ENCODE measurements around the gene MSLN. TPM values are rescaled to one million over a fixed set of nuclear protein-coding genes. Genes with fewer than 3 reads are reported as not detected.

Gene MSLN
- total and polyA plus RNA-seq, 2 donors (not counting 3 experiments of a cell fraction or from before 2014, with no cell fraction given), result not detected

DNA sequence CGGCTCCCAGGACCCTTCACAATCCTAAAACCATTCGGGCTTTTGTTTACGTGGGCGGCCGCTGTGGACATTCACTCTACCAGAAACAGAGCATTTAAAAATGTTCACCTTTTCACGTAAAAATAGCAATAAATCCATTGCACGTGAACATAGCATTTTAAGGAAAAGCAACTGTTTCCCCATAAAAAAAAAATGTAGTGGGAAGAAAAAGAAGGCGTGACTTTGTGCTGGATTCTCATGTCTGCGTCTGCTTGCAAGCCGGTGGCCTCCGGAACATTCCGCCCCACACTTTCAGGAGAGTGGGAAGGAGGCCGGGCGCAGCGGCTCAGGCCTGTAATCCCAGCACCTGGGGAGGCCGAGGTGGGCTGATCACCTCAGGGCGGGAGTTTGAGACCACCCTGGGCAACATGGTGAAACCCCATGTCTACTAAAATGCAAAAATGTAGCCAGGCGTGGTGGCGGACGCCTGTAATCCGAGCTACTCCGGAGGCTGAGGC lies 53.4 kb downstream of the MSLN start:
- Histone ChIP-seq H3K36me3 (ENCODE audit: control insufficient read depth in 2 of 2, extremely low read depth in 1 of 2, insufficient read depth in 2 of 2, low read length in 2 of 2) (no peaks in the 10 kb centered on the region), H3K27me3 (ENCODE audit: control insufficient read depth in 2 of 2, insufficient read depth in 2 of 2, low read length in 2 of 2) (peaks cover 2 to 20% of the 10 kb centered on the region in 2 experiments), H3K79me2 (ENCODE audit: control insufficient read depth, insufficient read depth, low read length) (no peaks in the 10 kb centered on the region), H2AFZ (ENCODE audit: low read depth, low read length) (no peak overlapping the region), H4K20me1 (replicated peaks; ENCODE audit: control insufficient read depth, extremely low read depth, insufficient read depth, low read length) (no peaks in the 10 kb centered on the region), H3K9me1 (replicated peaks; ENCODE audit: control insufficient read depth, extremely low read depth, insufficient read depth, low read length) (no peaks in the 10 kb centered on the region), H3K4me3 (replicated peaks in 1 of 3; ENCODE audit: insufficient read depth in 1 of 3, low read depth in 1 of 3, low read length in 3 of 3) (no peak overlapping the region), H3K27ac (ENCODE audit: insufficient read depth, low read depth, low read length) (no peak overlapping the region), H3K4me2 (ENCODE audit: insufficient read depth, low read length) (no peak overlapping the region), H3K9me3 (replicated peaks; ENCODE audit: control insufficient read depth, insufficient read depth, low read length) (no peaks in the 10 kb centered on the region), H3K9ac (replicated peaks; ENCODE audit: extremely low read depth, insufficient read depth, low read length) (no peak overlapping the region), H3K4me1 (ENCODE audit: control insufficient read depth, extremely low read depth, insufficient read depth, low read length) (no peaks in the 10 kb centered on the region)
- FAIRE-seq, result no peak
- DNase-seq (ENCODE audit: low read depth, low spot score), result no peak
- dilution Hi-C loops (cut with MboI; ENCODE audit: extremely low pct_ligation_motif_present, low sequenced_read_pairs) (no loop called here), intact Hi-C loops (cut with micrococcal nuclease) (loop anchor here (1.0 to 2.0 kb wide), 2 partner anchors 241 to 289 kb away; no protein-coding TSS in a partner anchor)
- BruUV-seq (replicated peaks), result no TSS peak
- ChIA-PET CTCF (interaction anchor here (1.2 to 1.8 kb wide), 3 partner anchors 241 to 243 kb away, joined by 6 to 10 read pairs (median 6); no protein-coding TSS in a partner anchor), POLR2A (no interaction called here)
- TF ChIP-seq CTCF (IDR thresholded peaks at IDR 0.05; ENCODE audit: extremely low read depth in 1 of 2, insufficient read depth in 1 of 2, low read depth in 1 of 2, low read length in 2 of 2), result no peak
- TF ChIP-seq FOS (IDR thresholded peaks at IDR 0.05; ENCODE audit: borderline replicate concordance, insufficient read depth, low read length), result no peak
- TF ChIP-seq POLR2A (IDR thresholded peaks at IDR 0.05; ENCODE audit: low read depth, low read length), result no peak

DNA sequence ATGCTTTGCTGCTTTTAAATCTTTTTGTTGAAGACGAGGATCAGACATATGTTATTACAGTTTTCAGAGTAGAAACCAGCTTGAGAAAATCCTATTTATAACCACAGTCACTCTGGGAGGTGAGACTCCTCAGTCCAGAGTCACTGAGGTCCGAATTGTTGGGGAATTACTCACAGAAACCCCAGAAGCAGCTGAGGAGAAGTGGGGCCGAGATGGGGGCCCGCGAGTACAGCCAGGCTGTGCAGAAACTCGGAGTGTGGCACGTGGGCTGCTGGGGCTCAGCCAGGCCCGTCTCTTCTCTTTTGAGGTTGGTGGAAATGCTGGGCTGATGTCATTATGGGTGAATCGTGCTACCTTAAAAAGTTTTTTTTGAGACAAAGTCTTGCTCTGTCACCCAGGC lies 54.4 kb downstream of the MSLN start:
- Histone ChIP-seq H3K27me3 (ENCODE audit: control insufficient read depth in 2 of 2, insufficient read depth in 2 of 2, low read length in 2 of 2) (peaks cover 2 to 20% of the 10 kb centered on the region in 2 experiments), H3K79me2 (ENCODE audit: control insufficient read depth, insufficient read depth, low read length) (no peaks in the 10 kb centered on the region), H3K27ac (ENCODE audit: insufficient read depth, low read depth, low read length) (no peak overlapping the region), H3K9ac (replicated peaks; ENCODE audit: extremely low read depth, insufficient read depth, low read length) (no peak overlapping the region), H3K4me1 (ENCODE audit: control insufficient read depth, extremely low read depth, insufficient read depth, low read length) (no peaks in the 10 kb centered on the region), H3K9me1 (replicated peaks; ENCODE audit: control insufficient read depth, extremely low read depth, insufficient read depth, low read length) (no peaks in the 10 kb centered on the region), H3K4me2 (ENCODE audit: insufficient read depth, low read length) (no peak overlapping the region), H4K20me1 (replicated peaks; ENCODE audit: control insufficient read depth, extremely low read depth, insufficient read depth, low read length) (no peaks in the 10 kb centered on the region), H2AFZ (ENCODE audit: low read depth, low read length) (no peak overlapping the region), H3K36me3 (ENCODE audit: control insufficient read depth in 2 of 2, extremely low read depth in 1 of 2, insufficient read depth in 2 of 2, low read length in 2 of 2) (no peaks in the 10 kb centered on the region), H3K9me3 (replicated peaks; ENCODE audit: control insufficient read depth, insufficient read depth, low read length) (no peaks in the 10 kb centered on the region), H3K4me3 (replicated peaks in 1 of 3; ENCODE audit: insufficient read depth in 1 of 3, low read depth in 1 of 3, low read length in 3 of 3) (no peak overlapping the region)
- FAIRE-seq (no peak), DNase-seq (ENCODE audit: low read depth, low spot score) (no peak)
- dilution Hi-C loops (cut with MboI; ENCODE audit: extremely low pct_ligation_motif_present, low sequenced_read_pairs), result no loop called here
- POLR2A ChIA-PET, result no interaction called here
- no peak for TF ChIP-seq EZH2 (IDR thresholded peaks at IDR 0.05; ENCODE audit: borderline replicate concordance, low read depth, low read length, severe bottlenecking)
- TF ChIP-seq POLR2AphosphoS5 (IDR thresholded peaks at IDR 0.05; ENCODE audit: insufficient read depth, low read depth, low read length), result no peak
- no peak for TF ChIP-seq CTCF (IDR thresholded peaks at IDR 0.05; ENCODE audit: extremely low read depth in 1 of 2, insufficient read depth in 1 of 2, low read depth in 1 of 2, low read length in 2 of 2)
- TF ChIP-seq MYC (IDR thresholded peaks at IDR 0.05; ENCODE audit: low read depth, low read length), result no peak
- TF ChIP-seq, protein P1, sequence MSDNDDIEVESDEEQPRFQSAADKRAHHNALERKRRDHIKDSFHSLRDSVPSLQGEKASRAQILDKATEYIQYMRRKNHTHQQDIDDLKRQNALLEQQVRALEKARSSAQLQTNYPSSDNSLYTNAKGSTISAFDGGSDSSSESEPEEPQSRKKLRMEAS (IDR thresholded peaks at IDR 0.05; ENCODE audit: insufficient read depth, insufficient read length), result no peak
- no peak for TF ChIP-seq POLR2A (IDR thresholded peaks at IDR 0.05; ENCODE audit: low read depth, low read length)
- no peak for TF ChIP-seq GATA2 (IDR thresholded peaks at IDR 0.05; ENCODE audit: insufficient read depth, insufficient read length, low read depth, low read length)
- TF ChIP-seq FOS (IDR thresholded peaks at IDR 0.05; ENCODE audit: borderline replicate concordance, insufficient read depth, low read length), result no peak
- no peak for TF ChIP-seq JUN (IDR thresholded peaks at IDR 0.05; ENCODE audit: borderline replicate concordance, insufficient read depth, insufficient read length, low read depth)
- no TSS peak for BruUV-seq (replicated peaks)
- CTCF ChIA-PET, result interaction anchor here (1.2 to 1.8 kb wide), 3 partner anchors 240 to 242 kb away, joined by 6 to 10 read pairs (median 6); no protein-coding TSS in a partner anchor
- intact Hi-C loops (cut with micrococcal nuclease), result no loop called here

All from endothelial cell of umbilical vein (primary cell).